Upper lobe of right lung (tissue), 1 donor: ENCODE measurements around the gene HGF. TPM values are rescaled to one million over a fixed set of nuclear protein-coding genes. Genes with fewer than 3 reads are reported as not detected.
A peak's percentile ranks its signal among the peaks of the same experiment; 100 is the strongest.

Source experiments
- ATAC-seq: fragments of 200-7000 bp; cut with Tn5 transposase; one replicate; pipeline ENCODE4 v1.9.1; 2020; ENCODE audit warnings: mild to moderate bottlenecking, moderate library complexity
- DNase-seq: peaks from one replicate; pipeline ENCODE4 v3.0.0-alpha.2; 2020
- H3K27ac ChIP-seq: fragments of 200-600 bp; one replicate; pipeline ENCODE4 v1.8.0; 2022
- H3K27me3 ChIP-seq: fragments of 200-600 bp; one replicate; pipeline ENCODE4 v1.8.0; 2022; ENCODE audit warnings: mild to moderate bottlenecking
- H3K36me3 ChIP-seq: fragments of 200-600 bp; one replicate; pipeline ENCODE4 v1.8.0; 2022
- H3K4me1 ChIP-seq: fragments of 200-600 bp; one replicate; pipeline ENCODE4 v1.8.0; 2022
- H3K4me3 ChIP-seq: fragments of 200-600 bp; one replicate; pipeline ENCODE4 v1.8.0; 2022; ENCODE audit warnings: mild to moderate bottlenecking
- H3K9me3 ChIP-seq: fragments of 200-600 bp; one replicate; pipeline ENCODE4 v1.8.0; 2022
- intact Hi-C: fragments of 100-400 bp; cut with DNase I; formaldehyde crosslinking; loops from one replicate; pipeline ENCODE4 v1.11.0; 2022
- total RNA-seq: library from RNA; stranded (reverse); fragmentation: NEBNext Ultra II Directional; extraction: Animal tissue kit (Norgen Biotek cat#: 25700); gene quantifications from one replicate; pipeline ENCODE4 v1.2.1, GENCODE V29; 2021
- TF ChIP-seq, protein P1 (sequence below): fragments of 200-600 bp; IDR thresholded peaks from one replicate; pipeline ENCODE4 v1.8.0; 2022; ENCODE audit warnings: antibody characterized with exemption
- donor health status: DM: no; HTN: yes; CAD: no; lungs with severe emphysema.

Gene HGF
- total RNA-seq, 1 donor from 2014 or later = 26.5 TPM

DNA sequence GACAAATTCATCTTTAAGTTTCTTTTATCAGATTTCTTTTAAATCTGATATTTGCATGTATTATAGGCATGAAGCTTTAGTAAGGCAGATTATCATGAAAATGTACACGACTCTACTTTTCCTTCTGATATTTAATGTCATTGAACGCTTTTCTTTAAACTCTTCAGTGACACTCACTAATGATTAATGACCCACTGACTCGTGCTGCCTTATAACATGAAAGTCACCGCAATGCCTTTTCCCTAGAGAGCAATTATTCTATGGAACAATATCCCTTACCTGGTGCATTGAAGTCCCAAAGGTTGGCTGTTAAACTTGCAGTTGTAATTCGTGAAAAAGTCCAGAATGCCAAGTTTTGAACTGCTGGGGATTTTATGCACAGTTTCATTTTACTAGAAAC lies 33.4 kb upstream of the HGF start:
- TF ChIP-seq, protein P1, sequence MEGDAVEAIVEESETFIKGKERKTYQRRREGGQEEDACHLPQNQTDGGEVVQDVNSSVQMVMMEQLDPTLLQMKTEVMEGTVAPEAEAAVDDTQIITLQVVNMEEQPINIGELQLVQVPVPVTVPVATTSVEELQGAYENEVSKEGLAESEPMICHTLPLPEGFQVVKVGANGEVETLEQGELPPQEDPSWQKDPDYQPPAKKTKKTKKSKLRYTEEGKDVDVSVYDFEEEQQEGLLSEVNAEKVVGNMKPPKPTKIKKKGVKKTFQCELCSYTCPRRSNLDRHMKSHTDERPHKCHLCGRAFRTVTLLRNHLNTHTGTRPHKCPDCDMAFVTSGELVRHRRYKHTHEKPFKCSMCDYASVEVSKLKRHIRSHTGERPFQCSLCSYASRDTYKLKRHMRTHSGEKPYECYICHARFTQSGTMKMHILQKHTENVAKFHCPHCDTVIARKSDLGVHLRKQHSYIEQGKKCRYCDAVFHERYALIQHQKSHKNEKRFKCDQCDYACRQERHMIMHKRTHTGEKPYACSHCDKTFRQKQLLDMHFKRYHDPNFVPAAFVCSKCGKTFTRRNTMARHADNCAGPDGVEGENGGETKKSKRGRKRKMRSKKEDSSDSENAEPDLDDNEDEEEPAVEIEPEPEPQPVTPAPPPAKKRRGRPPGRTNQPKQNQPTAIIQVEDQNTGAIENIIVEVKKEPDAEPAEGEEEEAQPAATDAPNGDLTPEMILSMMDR = no peak
- Histone ChIP-seq H3K4me3 (no peak overlapping the region), H3K9me3 (no peaks in the 10 kb centered on the region), H3K27ac (no peak overlapping the region), H3K36me3 (no peaks in the 10 kb centered on the region), H3K4me1 (no peaks in the 10 kb centered on the region), H3K27me3 (no peaks in the 10 kb centered on the region)
- ATAC-seq = no peak
- intact Hi-C loops = no loop called here
- no peak for DNase-seq

DNA sequence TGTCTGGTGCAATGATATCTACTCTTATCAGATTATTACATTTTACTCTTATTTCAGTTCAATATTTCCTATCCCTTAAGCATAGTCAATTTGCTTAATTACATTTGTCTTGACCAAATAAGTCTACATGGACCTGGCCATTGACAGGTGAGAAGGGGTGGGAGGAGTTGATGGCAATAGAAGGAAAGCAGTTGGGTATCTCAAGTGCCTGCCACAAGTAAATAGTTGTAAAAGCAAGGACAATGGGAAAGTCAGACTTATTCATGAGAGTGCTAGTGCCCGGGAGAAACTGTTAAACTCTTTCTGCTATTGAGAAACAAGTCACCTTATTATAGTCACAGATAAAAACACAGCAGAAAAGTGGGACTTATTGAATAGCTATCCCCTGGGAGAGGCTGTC lies 32.4 kb upstream of the HGF start:
- no peaks in the 10 kb centered on the region for H3K36me3 ChIP-seq
- H3K4me3 ChIP-seq = no peak overlapping the region
- H3K27ac ChIP-seq = no peak overlapping the region
- no peaks in the 10 kb centered on the region for H3K4me1 ChIP-seq
- no peaks in the 10 kb centered on the region for H3K9me3 ChIP-seq
- TF ChIP-seq, protein P1 = no peak
- ATAC-seq = no peak
- intact Hi-C loops = no loop called here
- no peaks in the 10 kb centered on the region for H3K27me3 ChIP-seq
- DNase-seq = no peak

DNA sequence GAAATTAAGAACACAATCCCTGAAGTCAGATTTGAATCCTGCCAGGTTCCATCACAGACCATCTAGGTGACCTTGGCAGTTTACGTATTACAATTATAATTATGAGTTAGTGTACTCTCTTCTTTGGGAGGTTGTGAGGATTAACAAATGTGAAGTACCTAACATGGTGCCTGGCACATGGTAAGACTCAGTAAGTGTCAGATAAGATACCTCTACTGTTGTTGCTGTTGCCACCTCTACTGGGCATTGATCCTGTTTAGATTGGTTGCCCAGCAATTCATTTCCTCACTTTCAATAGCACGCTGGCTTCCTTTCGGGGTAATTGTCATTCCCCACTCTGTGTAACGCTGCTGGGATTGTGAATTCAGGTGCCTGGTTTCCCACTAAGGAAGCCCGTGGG lies 31.7 kb upstream of the HGF start:
- intact Hi-C loops = no loop called here
- no peak for DNase-seq
- no peak for ATAC-seq
- Histone ChIP-seq H3K4me1 (no peaks in the 10 kb centered on the region), H3K27ac (no peak overlapping the region), H3K4me3 (no peak overlapping the region), H3K36me3 (no peaks in the 10 kb centered on the region), H3K9me3 (no peaks in the 10 kb centered on the region), H3K27me3 (no peaks in the 10 kb centered on the region)
- TF ChIP-seq, protein P1 = no peak

DNA sequence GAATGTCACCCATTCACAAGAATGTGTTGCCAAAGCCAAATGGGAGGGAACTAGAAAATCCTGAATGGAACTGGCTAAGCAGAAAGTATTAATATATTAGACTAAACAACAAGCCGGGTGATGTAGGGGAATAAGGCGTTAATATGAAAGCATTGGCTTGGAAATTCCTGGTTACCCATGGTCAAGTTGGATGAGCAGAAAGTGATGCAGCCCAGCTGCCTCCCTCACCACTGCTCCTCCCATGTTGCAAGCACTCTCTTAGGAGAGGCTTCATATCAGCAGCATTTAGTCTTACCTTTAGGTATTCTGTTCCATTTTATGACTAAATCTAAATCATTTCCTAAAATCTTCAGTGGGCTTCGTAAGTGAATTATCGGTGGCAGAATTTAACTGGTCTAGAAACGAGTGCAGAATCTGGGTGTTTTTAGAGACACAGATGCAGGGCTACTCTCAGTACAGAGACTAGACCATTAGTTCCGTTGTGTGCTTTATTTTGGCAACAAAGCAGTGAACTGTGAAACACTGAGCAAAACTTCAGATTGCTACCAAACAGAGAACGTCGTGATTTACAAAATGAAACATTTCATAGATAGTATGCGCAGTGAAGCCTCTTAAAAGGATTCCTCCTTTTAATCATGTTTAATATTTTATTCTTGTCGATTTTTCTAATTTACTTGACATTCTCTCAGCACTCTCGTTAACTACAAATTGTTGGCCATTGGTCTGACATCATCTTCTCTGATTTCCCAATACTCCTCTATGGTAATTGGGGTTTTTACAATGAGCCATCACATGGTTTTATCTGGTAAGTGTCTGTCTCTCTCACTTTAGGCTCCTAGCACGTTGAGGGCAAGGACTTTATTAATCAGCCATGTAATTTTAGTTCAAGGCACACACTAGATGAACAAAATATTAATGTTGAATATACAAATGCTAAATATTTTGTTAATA lies 22.0 kb upstream of the HGF start:
- Histone ChIP-seq H3K9me3 (no peaks in the 10 kb centered on the region), H3K4me3 (no peak overlapping the region), H3K4me1 (peaks cover 5% of the 10 kb centered on the region), H3K27ac (peak overlapping the region; percentile 68), H3K36me3 (no peaks in the 10 kb centered on the region), H3K27me3 (no peaks in the 10 kb centered on the region)
- intact Hi-C loops = no loop called here
- DNase-seq = no peak
- ATAC-seq = peak; percentile 60
- TF ChIP-seq, protein P1 = no peak

DNA sequence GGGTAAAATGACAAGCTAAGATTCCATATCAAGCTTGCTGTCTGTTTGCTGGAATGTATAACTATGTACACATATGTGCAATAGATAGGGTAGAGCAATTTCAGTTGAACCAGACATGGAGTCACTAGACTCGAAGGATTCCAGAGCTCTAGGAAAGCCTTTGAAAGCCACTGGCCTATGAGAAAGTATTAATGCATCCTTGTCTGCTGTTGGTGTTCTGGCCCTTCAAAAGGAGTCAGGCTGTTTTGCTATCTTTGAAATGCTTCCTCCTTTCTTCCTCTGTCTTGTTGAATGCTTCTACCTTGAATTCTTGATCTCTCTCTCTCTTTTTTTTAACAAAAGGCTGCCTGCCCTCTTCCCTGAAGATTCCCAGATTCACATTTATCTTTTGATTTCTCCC lies 20.8 kb upstream of the HGF start:
- ATAC-seq (no peak), DNase-seq (no peak)
- Histone ChIP-seq H3K9me3 (no peaks in the 10 kb centered on the region), H3K4me1 (peaks cover 5% of the 10 kb centered on the region), H3K27ac (no peak overlapping the region), H3K4me3 (no peak overlapping the region), H3K36me3 (no peaks in the 10 kb centered on the region), H3K27me3 (no peaks in the 10 kb centered on the region)
- TF ChIP-seq, protein P1 = no peak
- intact Hi-C loops = no loop called here
